NCI-H1417 (cell line): ENCODE results near the gene DNAJB14.

ENCODE experiments used
- DNase-seq, 3 experiments: peaks; one replicate each; lab custom pipeline; 2025; lab: John Stamatoyannopoulos, UW

The DNAJB14 gene

GRCh38 chr4:99945718-99946355 lies 581 bp downstream of the DNAJB14 start:
- peak in 2 of 3 experiments; percentile 73 to 74 for DNase-seq

GRCh38 chr4:99943904-99944437 lies 2.4 kb downstream of the DNAJB14 start:
- peak in 1 of 3 experiments; percentile 4 for DNase-seq

GRCh38 chr4:99938243-99938753 lies 8.1 kb downstream of the DNAJB14 start:
- no peak for DNase-seq

- no peak for DNase-seq
Measured at GRCh38 chr4:99934891-99935290, 11.5 kb downstream of the DNAJB14 start.

- no peak for DNase-seq
Measured at GRCh38 chr4:99927566-99927965, 18.9 kb downstream of the DNAJB14 start.

DNA sequence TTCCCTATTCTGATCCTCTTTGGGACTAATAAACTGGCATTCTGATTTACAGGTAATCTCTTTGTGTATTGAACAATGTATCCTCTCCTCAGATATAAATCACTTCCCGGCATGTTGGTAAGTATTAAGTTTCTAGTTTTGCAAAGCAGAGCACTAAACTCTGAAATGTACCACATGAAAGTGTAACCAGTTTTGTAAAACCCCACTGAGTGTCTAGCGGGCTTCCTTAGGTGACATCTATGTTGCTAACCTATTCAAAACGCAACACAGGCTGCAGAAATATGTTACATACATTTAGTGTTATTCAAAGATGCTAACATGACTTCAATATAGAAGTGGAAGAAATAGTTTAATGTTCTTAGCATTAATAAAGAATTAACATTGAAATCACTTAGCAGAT lies 25.2 kb downstream of the DNAJB14 start:
- DNase-seq: no peak

- DNase-seq: no peak
Measured at GRCh38 chr4:99918656-99919055, 27.8 kb downstream of the DNAJB14 start.

- DNase-seq: no peak
Measured at GRCh38 chr4:99917575-99917974, 28.8 kb downstream of the DNAJB14 start.

DNA sequence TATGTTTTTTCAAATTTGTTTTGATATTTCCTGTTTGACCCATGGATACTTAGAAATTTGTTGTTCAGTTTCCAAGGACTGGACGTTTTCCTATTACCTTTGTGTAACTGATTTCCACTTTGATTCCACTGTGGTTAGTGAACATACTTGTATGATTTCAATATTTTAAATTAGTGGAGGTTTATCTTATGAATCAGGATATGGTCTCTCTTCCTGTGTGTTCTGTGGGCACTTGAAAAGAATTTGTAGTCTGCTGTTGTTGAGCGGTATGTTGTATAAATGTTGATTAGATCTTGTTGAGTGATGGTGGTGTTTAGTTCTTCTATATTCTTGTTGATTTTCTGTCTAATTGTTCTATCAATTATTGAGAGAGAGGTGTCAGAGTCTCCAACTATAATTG lies 31.0 kb downstream of the DNAJB14 start:
- DNase-seq: no peak

DNA sequence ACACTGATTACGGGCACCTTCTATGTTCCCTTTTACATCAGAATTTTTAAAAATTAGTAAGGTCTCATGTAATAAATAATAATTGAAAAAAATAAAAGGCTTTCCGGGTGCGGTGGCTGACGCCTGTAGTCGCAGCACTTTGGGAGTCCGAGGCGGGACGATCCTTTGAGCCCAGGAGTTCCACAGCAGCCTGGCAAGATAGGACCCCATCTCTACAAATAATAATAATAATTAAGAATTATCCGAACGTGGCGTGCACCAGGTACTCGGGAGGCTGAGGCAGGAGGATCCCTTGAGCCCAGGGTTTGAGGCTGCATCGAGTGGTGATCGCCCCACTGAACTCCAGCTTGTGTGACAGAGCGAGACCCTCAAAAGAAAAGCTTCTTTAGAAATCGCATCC lies 51.4 kb downstream of the DNAJB14 start:
- DNase-seq: no peak

- peak; percentile 78 to 95 (median 87) for DNase-seq
Measured at GRCh38 chr4:99894161-99894997, 52.0 kb downstream of the DNAJB14 start, which contains the start of gene LAMTOR3. Gene LAMTOR3, minus strand, starts transcription at chr4:99894427. Its CDS starts 464 bp downstream, at chr4:99893963.

DNA sequence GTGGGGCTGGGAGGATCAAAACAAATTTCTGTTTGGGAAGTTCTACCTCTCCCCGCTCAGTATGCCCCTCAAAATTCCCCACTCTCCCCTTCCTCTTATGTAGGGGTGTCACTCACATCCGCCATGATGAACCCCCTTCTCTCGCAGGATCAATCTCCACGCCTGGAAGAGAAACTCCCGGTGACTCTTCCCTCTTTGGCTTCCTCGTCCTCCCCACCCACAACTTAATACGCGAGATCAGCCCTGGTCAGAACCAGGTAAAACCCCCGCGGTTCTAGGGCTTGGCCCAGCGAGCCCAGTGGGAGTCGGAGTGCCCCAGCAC lies 52.6 kb downstream of the DNAJB14 start:
- no peak for DNase-seq

- DNase-seq: no peak
Measured at GRCh38 chr4:99893029-99893428, 53.4 kb downstream of the DNAJB14 start.

DNA sequence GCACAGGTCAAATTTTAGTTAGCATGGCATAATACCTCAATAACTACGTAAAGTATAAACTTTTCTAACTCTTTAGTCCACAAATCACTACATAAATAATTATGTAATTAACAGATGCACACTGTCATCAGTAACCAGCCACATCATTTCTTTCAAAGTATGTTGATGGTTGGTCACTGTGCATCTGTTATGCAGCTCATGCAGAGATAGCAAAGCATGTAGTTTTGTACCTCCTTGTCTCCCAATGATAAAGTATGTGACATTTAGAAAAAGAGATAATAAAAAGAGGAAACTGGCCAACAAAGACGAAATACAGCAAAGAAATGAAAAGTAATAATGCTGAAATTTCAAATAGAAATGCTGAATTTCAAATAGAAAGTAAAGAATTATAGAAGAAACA lies 55.1 kb downstream of the DNAJB14 start:
- no peak for DNase-seq

DNA sequence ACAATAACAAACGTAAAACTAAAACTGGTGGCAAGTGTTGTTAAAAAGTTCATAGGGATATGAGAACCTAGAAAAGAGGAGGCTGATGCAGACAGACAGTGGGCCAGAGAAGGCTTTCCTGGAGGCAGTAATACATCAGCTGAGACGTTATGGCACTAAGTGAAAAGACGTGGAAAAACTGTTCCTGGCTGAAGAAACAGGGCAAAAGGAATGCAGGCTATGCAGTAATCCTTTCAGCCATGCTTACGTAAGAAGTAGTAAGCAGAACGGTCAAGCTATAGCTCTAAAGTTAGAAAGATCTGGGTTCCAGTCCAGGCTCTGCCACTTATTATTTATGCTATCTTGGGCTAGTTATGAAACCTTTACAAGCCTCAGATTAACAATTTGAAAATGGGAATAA lies 58.6 kb downstream of the DNAJB14 start:
- DNase-seq: no peak

DNA sequence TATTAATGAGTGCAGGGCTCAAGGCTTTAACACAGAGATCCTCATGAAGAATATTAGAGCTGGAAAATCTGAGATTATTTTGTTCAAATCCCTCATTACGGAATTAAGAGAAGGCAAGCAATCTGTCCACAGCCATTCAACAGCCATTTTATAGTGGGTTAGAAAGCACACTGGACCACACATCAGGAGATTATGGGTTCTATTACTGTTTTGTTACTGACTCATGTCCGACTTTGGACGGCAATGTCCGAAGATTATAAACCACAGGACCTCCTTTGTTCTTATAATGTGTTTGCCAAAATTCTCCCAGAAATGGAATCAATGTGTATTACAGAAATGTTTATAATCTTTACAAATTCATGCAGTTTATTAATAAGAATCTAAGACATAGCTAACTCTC lies 60.3 kb downstream of the DNAJB14 start:
- no peak for DNase-seq

DNA sequence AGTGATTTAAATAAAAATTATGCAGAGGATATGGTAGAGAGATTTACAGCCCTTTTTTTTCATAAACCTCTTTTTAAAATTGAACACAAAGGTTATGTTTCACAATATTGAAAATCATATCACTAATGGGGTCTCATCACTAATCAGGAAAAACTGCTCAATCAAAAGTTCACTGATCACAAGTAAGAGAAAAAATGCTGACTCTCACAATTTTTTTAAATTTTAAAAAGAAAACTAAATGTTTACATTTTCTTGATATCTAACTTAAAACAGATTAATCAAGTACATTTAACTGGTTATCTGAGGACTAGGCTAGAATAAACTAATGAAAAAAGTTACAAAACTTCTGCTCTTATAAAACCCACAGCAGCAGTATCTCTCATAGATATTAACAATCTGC lies 60.7 kb downstream of the DNAJB14 start:
- no peak for DNase-seq

GRCh38 chr4:99885063-99885664 lies 61.3 kb downstream of the DNAJB14 start:
- DNase-seq: peak in 2 of 3 experiments; percentile 9 to 77

DNA sequence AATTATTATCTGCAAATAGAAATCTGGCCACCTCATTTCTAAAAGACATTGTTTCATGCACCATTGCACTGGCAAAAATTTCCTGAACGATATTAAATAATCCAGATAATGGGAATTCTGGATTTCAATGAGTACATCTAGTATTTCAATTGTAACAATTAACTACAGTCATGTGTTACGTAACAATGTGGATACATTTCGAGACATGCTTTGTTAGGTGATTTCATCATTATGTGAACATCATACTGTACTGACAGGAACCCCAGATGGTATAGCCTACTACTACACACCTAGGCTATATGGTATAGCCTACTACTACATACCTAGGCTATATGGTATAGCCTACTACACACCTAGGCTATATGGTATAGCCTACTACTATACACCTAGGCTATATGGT lies 67.0 kb downstream of the DNAJB14 start:
- DNase-seq: no peak

DNA sequence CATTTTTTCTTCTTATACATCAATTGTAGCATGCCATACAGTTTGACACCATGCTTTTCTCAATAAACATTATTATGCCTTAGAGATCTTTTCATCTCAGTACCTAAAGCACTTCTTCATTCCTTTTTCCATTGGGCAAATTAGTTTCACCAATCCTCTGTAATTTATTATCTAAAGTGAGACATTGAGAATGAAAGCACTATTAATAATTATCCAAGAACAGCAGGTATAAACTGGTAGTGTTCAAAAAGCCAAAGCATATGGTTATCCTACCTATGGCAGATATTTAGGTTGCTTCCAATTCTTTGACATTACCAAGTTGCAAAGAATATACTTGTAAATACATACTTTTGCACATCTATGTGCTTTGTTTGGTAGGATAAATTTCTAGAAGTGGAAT lies 67.8 kb downstream of the DNAJB14 start:
- no peak for DNase-seq

- DNase-seq: no peak
Measured at GRCh38 chr4:99876946-99877345, 69.5 kb downstream of the DNAJB14 start.

DNA sequence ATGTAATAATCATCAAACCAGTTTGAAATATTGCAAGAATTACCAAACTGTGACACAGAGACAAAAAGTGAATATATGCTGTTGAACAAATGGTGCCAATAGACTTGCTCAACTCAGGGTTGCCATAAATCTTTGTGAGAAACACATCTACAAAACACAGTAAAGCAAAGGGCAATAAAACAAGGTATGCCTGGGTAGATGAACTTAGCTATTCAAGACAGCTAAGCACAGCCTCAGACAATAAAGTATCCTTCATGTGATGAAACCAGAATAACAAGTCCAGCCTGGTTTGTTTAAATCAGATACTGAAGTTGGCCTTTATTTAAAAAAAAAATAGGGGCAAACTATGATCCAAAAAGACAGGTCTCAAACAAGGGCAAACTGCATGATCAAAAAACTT lies 71.3 kb downstream of the DNAJB14 start:
- no peak for DNase-seq

DNA sequence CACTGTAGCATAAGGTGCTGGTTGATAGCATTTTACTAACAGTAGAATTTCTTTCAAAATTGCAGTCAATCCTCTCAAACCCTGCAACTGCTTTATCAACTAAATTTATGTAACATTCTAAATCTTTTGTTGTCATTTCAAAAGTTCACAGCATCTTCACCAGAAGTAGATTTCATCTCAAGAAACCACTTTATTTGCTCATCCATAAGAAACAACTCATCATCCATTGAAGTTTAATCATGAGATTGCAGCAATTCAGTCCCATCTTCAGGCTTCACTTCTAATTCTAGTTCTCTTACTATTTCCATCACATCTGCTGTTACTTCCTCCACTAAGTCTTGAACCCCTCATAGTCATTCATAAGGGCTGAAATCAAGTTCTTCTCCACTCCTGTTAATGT lies 73.8 kb downstream of the DNAJB14 start:
- no peak for DNase-seq
